MCF 10A (cell line): ENCODE measurements around the gene TBC1D14. TPM values are rescaled to one million over a fixed set of nuclear protein-coding genes. Genes with fewer than 3 reads are reported as not detected.
"Not testable (repeated sequence)": the region's sequence is repeated elsewhere in the genome, so short reads cannot be mapped to it uniquely, and the experiment has no call there.

Experiments
- BruUV-seq: library from RNA; stranded (reverse); fragments of 400-500 nt; replicated peaks from 2 replicates; lab custom pipeline; 2021; lab: Mats Ljungman, UMichigan
- CTCF ChIA-PET: fragments of 300-600 bp; sonication (Branson Sonifier 250); formaldehyde crosslinking; extraction: SDS; loops from one replicate; lab custom pipeline; 2021; ENCODE audit warnings: antibody characterized with exemption, inconsistent platforms; lab: Yijun Ruan, JAX
- POLR2A ChIA-PET: fragments of 300-600, 350-650 bp; sonication (Branson Sonifier 250); formaldehyde crosslinking; extraction: SDS; loops from one replicate; lab custom pipeline; 2020; ENCODE audit warnings: antibody characterized with exemption, inconsistent platforms; lab: Yijun Ruan, JAX
- DNase-seq: peaks from one replicate; pipeline ENCODE4 v3.0.0-alpha.2; 2018; ENCODE audit not compliant: unreplicated experiment
- H3K27ac Mint-ChIP-seq: one replicate; pipeline ENCODE4 v1.8.0; 2022; ENCODE audit warnings: mild to moderate bottlenecking, low read depth, mixed read lengths; ENCODE audit not compliant: unreplicated experiment
- H3K27me3 Mint-ChIP-seq: one replicate; pipeline ENCODE4 v1.8.0; 2022; ENCODE audit warnings: mixed read lengths; ENCODE audit not compliant: insufficient read depth, unreplicated experiment
- H3K36me3 Mint-ChIP-seq: one replicate; pipeline ENCODE4 v1.8.0; 2022; ENCODE audit warnings: mild to moderate bottlenecking, moderate library complexity, mixed read lengths; ENCODE audit not compliant: insufficient read depth, unreplicated experiment
- H3K4me1 Mint-ChIP-seq: one replicate; pipeline ENCODE4 v1.8.0; 2022; ENCODE audit warnings: mixed read lengths; ENCODE audit not compliant: insufficient read depth, unreplicated experiment
- H3K4me3 Mint-ChIP-seq: one replicate; pipeline ENCODE4 v1.8.0; 2022; ENCODE audit warnings: mild to moderate bottlenecking, moderate library complexity, mixed read lengths; ENCODE audit not compliant: unreplicated experiment
- H3K9me3 Mint-ChIP-seq: one replicate; pipeline ENCODE4 v1.8.0; 2022; ENCODE audit warnings: mixed read lengths; ENCODE audit not compliant: unreplicated experiment
- CTCF ChIP-seq: fragments of 200-600 bp; IDR thresholded peaks from one replicate; pipeline ENCODE4 v1.8.0; 2022; ENCODE audit warnings: antibody characterized with exemption, mild to moderate bottlenecking; ENCODE audit not compliant: unreplicated experiment
- intact Hi-C: fragments of 100-400 bp; cut with micrococcal nuclease; formaldehyde crosslinking; loops from 2 replicates; pipeline ENCODE4 v1.14.1; 2022
- total RNA-seq: library from RNA; stranded (reverse); gene quantifications from 2 replicates; pipeline ENCODE4 v1.2.3, GENCODE V29; 2022

Gene TBC1D14
- total RNA-seq, 1 experiment from 2014 or later: 55.1 TPM

- H3K4me1 Mint-ChIP-seq: peaks cover 29% of the 10 kb centered on the region
- intact Hi-C loops: loop anchor here (1.0 to 5.0 kb wide), 2 partner anchors 77 to 158 kb away; partner anchors contain the start of gene GRPEL1
- H3K27me3 Mint-ChIP-seq: no peaks in the 10 kb centered on the region
- no TSS peak for BruUV-seq
- ChIA-PET POLR2A (interaction anchor here (0.7 to 5.8 kb wide), 14 partner anchors 9 to 276 kb away, joined by 3 to 46 read pairs (median 4); partner anchors contain the start of gene GRPEL1), CTCF (interaction anchor here (0.5 to 1.6 kb wide), 4 partner anchors 10 to 1043 kb away, joined by 3 to 4 read pairs (median 3); no protein-coding TSS in a partner anchor)
- DNase-seq: no peak
- TF ChIP-seq CTCF: no peak
- no peaks in the 10 kb centered on the region for H3K36me3 Mint-ChIP-seq
- H3K9me3 Mint-ChIP-seq: no peaks in the 10 kb centered on the region
- H3K27ac Mint-ChIP-seq: peak overlapping the region; percentile 46
- peak overlapping the region; percentile 91 for H3K4me3 Mint-ChIP-seq
Measured at GRCh38 chr4:6909970-6910339, 329 bp downstream of the TBC1D14 start.

GRCh38 chr4:6910340-6910959 is 824 bp downstream of the TBC1D14 start:
- Mint-ChIP-seq H3K27ac (peak overlapping the region; percentile 46), H3K36me3 (no peaks in the 10 kb centered on the region), H3K4me1 (peaks cover 29% of the 10 kb centered on the region), H3K9me3 (no peaks in the 10 kb centered on the region), H3K4me3 (peak overlapping the region; percentile 91), H3K27me3 (no peaks in the 10 kb centered on the region)
- intact Hi-C loops: no loop called here
- ChIA-PET POLR2A (interaction anchor here (0.7 to 5.8 kb wide), 7 partner anchors 10 to 194 kb away, joined by 3 to 46 read pairs (median 4); partner anchors contain the start of gene GRPEL1), CTCF (interaction anchor here (0.5 to 1.1 kb wide), 2 partner anchors 19 to 79 kb away, joined by 3 to 6 read pairs; no protein-coding TSS in a partner anchor)
- TF ChIP-seq CTCF: no peak
- no TSS peak for BruUV-seq
- DNase-seq: no peak

GRCh38 chr4:6910960-6911874 is 1.6 kb downstream of the TBC1D14 start:
- H3K27me3 Mint-ChIP-seq: no peaks in the 10 kb centered on the region
- no peaks in the 10 kb centered on the region for H3K36me3 Mint-ChIP-seq
- H3K4me3 Mint-ChIP-seq: peak overlapping the region; percentile 91
- POLR2A ChIA-PET: interaction anchor here (0.6 to 5.8 kb wide), 9 partner anchors 12 to 195 kb away, joined by 3 to 46 read pairs (median 4); partner anchors contain the start of gene GRPEL1
- H3K27ac Mint-ChIP-seq: no peak overlapping the region
- TSS peak; percentile 30 for BruUV-seq
- peaks cover 32% of the 10 kb centered on the region for H3K4me1 Mint-ChIP-seq
- no peak for TF ChIP-seq CTCF
- H3K9me3 Mint-ChIP-seq: no peaks in the 10 kb centered on the region
- CTCF ChIA-PET: interaction anchor here (0.6 to 1.4 kb wide), 5 partner anchors 11 to 159 kb away, joined by 4 to 7 read pairs (median 6); no protein-coding TSS in a partner anchor
- DNase-seq: no peak
- intact Hi-C loops: no loop called here

- intact Hi-C loops, H3K4me3 Mint-ChIP-seq, H3K36me3 Mint-ChIP-seq, BruUV-seq, H3K27me3 Mint-ChIP-seq, H3K9me3 Mint-ChIP-seq, H3K27ac Mint-ChIP-seq, DNase-seq: not testable (repeated sequence)
- ChIA-PET CTCF (interaction anchor here (0.6 to 1.4 kb wide), 6 partner anchors 11 to 192 kb away, joined by 3 to 7 read pairs (median 4); no protein-coding TSS in a partner anchor), POLR2A (interaction anchor here (0.6 to 5.8 kb wide), 5 partner anchors 12 to 156 kb away, joined by 3 to 46 read pairs (median 4); partner anchors contain the start of gene GRPEL1)
- H3K4me1 Mint-ChIP-seq: peaks cover 39% of the 10 kb centered on the region
Measured at GRCh38 chr4:6911917-6912316, 2.3 kb downstream of the TBC1D14 start.
